Hematopoietic multipotent progenitor cell (in vitro differentiated cells): ENCODE results near the gene MCU. TPM values are rescaled to one million over a fixed set of nuclear protein-coding genes. Genes with fewer than 3 reads are reported as not detected.
A peak's percentile ranks its signal among the peaks of the same experiment; 100 is the strongest.
"Not testable (repeated sequence)": the region's sequence is repeated elsewhere in the genome, so short reads cannot be mapped to it uniquely, and the experiment has no call there.

ENCODE experiments used
- DNase-seq, 3 donors: peaks; one replicate each; pipeline ENCODE4 v3.0.0-alpha.2; 2011 to 2015; ENCODE audit warnings: low read depth in 2 of 3, low spot score in 2 of 3
- total RNA-seq: library from RNA; depleted of rRNA; stranded (reverse); fragments of >200 nt; gene quantifications from one replicate; pipeline ENCODE4 v1.2.3, GENCODE V29; 2012

The MCU gene
- total RNA-seq, 1 donor = 16.7 TPM

DNA sequence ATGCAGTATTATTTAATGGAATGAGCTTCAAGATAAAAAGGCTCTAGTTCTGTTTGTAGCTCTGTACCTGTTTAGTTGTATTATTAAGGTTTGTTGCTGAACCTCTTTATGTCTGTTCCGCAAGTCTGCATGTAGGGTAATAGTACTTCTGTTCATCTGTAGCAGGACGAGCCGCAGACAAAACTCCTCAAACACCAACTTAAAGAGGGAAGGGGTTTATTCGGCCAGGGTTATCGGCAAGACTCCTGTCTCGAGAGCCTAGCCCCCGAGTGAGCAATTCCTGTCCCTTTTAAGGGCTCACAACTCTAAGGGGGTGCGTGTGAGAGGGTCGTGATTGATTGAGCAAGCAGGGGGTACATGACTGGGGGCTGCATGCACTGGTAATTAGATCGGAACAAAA, 67.0 kb downstream of the MCU start:
- DNase-seq = not testable (repeated sequence)

DNA sequence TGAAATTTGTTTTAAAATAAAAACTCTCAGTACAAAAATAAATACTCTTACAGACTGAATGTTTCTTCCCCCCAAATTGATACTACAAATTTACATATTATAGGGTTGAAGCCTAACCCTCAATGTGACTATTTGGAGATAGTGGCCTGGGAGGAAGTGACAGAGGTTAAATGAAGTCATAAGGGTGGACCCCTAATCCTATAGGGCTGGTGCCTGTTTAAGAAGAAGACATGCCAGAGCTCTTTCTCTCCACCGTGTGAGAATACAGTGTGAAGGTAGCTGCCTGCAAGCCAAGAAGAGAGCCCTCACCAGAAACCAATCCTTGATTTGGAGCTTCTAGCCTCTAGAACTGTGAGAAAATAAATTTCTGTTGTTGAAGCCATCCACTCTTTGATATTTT, 67.6 kb downstream of the MCU start:
- no peak for DNase-seq

DNA sequence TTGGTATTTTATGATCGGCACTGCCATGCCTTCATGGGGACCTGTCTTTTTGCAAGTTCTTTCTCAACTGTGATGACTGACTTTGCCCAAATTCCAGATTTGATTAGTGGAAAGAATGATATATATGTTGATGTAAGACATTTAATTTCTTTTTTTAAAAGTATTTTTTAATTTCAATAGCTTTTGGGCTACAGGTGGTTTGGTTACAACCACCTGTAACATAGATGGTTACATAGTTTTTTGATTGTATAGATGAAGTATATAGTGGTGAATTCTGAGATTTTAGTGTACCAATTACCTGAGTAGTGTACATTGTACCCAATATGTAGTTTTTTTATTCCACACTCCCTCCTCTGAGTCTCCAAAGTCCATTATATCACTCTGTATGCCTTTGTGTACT, 69.6 kb downstream of the MCU start:
- DNase-seq = no peak

DNA sequence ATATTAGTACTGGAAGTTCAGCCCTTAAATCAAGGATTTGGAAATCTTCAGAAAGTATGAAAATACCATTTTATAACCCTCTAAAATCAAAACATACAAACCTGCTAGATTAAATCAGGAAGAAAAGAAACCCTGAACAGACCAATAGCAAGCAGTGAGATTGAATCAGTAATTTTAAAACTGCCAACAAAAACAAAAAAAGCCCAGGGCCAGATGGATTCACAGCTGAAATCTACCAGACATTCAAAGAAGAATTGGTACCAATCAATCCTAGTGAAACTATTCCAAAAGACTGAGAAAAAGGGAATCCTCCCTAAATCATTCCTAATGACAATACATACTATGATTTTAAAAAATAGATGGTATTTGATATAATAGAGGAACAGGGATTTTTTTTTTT, 70.1 kb downstream of the MCU start:
- DNase-seq = no peak

DNA sequence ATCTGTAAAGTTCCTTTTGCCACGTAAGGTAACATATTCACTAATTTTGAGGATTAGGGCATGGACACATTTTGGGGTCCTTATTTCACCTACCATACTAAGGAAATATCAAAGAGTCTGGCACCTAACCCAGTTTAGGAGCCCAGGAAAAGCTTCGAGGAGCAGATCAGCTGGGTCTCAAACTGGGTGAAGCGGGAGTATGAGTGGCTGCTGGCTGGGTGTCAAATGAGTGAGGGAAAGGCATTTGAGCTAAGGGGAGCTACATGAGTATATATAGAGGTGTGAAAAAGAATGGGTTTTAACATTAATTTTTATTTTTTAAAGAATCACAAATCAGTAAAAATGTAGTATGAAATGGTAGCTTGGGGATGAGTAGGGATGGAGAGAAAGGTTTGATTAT, 71.3 kb downstream of the MCU start:
- no peak for DNase-seq

DNA sequence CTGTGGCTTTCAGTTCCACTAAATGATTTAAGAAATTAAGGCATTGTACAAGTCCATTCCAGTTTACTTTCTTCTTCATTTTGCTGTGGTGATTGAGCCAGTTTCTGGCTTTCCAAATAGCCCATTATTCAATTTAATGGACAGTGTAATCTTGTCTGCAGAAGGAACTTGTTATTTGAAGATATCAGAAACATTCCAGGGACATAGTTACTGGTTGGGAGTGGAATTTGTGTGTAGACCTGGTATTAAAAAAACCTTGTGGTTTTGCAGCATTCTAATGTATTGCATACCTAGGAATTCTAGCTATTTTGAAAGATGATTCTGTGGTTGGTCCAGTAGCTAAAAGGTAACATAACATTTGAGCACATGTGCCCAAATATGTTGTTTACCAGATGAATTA, 72.2 kb downstream of the MCU start:
- no peak for DNase-seq

DNA sequence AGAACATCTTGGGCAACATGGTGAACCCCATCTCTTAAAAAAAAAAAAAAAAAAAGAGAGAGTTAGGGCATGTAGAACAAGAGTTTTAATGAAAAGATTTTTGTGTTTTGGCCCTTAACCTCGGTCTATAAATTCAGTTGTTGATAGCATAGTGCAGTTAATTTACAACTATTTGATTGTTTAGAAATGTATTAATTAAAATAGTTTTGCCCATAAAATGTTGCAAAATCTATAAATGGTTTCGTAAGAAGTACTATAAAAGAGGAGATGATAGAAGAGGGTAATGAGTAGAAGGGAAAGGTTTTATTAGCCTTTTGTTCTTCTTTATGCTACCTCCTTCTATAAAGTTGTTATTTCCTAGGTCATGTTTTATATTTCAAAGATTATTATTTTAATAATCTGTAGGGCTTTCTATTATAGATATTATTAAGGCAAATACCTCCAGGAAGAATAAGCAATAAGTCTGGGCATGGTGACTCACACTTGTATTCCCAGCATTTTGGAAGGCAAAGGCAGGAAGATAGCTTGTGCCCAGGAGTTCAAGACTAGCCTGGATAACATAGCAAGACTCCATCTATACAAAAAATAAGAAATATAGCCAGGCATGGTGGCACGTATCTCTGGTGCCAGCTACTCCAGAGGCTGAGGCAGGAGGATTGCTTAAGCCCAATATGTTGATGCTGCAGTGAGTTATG, 73.3 kb downstream of the MCU start:
- no peak for DNase-seq

DNA sequence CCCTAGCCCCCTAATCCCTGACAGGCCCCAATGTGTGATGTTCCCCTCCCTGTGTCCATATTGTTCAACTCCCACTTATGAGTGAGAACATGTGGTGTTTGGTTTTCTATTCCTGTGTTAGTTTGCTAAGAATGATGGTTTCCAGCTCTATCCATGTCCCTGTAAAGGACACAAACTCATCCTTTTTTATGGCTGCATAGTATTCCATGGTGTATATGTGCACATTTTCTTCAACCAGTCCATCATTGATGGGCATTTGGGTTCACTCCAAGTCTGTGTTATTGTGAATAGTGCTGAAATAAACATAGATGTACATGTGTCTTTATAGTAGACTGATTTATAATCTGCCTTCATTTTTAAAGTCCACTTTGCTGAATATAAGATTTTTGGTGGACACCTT, 79.3 kb downstream of the MCU start:
- DNase-seq = peak in 1 of 3 donors; percentile 4

DNA sequence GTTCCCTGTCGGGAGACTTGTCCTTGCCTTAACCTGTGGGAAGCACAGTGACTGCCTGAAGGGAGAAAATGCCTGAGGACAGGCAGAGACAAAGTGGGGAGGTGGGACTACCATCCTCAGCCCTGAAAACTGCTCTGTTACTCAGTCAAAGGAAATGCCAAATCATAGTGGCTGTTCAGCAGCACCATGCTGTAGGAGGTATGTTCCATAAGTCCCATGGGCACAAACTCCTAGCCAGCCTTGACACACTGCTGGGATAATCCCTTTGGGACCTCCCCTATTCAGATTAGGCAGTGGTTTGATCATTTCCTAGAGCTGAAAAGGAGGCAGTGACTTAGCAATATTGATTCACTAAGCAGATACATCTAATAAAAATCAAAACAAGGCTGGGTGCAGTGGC, 80.1 kb downstream of the MCU start:
- DNase-seq = no peak

DNA sequence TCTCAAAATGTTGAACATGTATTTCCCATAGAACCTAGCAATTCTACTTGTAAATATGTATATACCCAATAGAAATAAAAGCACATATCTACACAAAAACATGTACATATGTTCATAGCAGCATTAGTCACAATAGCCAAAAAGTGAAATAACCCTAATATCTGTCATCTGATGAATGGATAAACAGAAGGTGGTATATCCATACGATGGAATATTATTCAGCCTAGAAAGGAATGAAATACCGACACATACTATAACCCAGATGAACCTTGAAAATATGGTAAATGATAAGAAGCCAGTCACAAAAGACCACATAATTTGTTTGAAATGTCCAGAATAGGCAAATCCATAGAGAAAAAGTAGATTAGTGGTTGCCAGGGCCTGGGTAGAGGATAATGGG, 87.9 kb downstream of the MCU start:
- DNase-seq = no peak

DNA sequence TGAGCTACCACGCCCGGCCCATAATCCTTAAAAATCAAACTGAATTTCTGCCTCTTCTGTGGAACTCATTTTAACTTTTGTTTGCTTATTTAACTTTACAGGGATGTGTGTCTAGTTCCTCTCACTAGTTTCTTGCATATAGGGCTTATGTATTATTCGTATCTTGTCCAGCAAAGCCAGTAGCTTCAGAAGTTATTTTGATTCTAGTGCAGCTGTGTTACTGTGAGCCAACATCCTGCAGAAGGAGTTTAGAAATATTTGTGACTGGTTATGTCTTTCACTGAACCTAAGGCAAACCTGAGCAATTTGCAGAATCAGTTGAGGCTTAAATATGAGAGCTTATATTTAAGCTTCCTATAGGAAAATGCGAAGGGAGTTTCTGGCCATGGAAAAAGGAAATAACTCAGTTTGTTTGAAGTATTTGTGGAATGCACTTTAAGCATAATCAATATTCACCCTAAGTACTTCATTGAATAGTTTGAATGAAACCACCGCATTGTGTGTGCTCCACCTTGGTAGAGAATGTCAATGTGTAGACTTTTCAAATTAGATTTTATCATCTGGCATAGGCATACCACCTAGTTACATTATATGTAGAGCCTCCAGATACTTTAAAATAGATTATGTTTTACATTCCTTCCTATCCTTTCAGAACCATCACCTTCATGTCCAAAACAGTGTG, 90.8 kb downstream of the MCU start:
- DNase-seq = no peak

DNA sequence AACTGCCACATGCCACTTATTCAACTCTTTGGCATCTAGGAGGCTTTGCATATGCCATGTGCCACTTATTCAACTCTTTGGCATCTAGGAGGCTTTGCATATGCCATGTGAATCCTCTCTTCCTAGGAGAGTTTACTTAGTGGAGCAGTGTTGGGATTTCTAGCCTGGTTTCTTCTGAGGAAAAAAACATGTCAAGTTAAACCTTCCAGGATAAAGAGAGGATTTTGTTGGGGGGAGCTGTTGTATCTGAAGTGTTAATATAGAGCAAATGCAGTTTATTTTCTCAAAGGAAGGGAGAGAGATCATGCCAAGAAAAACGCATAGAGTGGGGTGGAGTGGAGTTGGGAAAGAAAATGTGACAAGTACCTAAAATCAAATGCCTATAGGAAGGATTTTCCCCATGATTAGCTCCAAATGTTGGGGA, 91.5 kb downstream of the MCU start:
- DNase-seq = no peak

DNA sequence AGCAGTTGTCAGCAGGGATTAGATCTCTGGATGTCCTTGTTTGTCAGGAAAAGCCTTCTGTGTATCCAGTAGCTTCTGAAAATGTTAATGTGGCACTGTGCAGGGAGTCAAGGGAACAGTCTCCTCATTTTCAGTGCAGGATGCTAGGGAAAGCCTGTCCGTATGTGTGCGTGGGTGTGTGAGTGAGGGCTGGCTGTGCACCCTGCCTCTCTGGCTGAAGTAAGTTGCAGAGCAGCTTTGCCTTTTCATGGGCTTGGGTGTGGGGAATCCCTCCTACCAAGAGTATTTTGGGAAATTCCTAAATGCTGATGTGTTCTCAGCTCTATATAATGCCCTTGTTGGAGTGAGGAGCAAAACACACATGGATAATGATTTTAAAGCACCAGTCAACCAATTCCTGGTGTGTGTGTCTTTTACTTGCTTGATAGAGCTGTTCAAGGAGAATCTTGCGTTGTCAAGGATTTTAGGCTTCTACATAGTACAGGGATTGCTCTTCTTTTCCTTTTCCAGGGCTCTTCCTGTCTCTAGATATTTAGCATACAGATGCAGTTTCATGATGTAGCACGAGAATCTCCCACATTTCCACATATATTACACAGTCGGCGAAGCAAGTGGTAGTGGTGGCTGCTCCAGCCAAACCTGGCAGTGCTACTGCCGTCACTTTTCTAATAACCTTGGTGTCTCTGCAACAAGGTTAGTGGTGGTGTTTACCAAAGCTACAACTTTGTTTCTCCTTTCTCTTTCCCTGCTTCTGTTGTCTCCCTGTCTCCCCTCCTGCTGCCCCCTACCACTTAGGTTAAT, 92.8 kb downstream of the MCU start:
- DNase-seq = no peak

DNA sequence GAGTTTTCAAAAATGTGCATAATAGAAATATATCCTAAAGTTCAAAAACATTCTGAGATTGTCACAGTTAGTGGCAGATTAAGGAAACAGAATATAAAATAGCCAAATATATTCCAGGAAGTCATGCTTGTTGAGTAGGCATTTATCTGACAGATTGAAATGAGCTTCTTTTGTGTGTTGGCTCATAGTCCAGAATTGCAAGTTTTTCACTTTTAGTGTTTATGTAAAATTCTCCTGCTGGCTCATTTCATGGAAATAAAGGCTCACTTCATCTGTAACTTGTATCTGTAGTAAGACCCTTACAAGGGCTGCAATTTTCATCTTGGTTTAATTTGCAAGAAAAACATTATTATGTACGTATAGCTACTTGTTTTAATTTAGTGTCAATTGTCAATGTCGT, 93.5 kb downstream of the MCU start:
- no peak for DNase-seq

DNA sequence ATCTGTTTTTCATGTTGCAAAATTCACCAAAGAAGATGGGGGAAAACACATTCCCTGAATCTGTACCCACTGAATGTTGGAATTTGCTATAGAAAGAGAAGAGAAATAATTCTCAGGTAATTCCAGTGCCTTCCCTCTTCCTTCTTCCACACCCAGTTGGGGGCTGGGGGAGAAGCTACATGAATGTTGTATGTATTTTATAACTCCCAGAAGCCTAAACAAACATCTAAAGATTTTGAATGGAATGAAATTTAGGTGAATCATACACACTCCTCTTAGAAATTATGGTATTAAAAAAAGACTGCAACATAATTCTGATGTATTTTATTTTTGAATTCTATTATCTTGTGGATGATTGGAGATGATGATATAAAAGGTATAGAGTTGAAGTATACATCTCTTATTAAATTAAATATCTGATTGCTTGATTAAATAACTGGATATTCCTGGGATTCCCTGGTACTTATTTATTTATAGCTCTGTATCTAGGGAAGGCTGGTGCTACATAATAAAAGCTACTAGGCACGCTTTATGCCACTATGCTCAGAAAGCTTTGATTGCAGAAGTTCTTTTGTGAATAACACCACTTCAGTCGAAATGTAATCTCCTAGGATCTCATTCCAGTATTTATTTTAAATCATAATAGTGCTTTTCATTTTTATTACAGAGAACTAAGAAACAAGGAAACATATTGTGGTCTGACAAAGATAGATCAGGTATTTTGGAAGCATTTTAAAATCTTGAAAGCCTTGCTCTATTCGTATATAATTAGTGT, 98.5 kb downstream of the MCU start:
- DNase-seq = no peak

DNA sequence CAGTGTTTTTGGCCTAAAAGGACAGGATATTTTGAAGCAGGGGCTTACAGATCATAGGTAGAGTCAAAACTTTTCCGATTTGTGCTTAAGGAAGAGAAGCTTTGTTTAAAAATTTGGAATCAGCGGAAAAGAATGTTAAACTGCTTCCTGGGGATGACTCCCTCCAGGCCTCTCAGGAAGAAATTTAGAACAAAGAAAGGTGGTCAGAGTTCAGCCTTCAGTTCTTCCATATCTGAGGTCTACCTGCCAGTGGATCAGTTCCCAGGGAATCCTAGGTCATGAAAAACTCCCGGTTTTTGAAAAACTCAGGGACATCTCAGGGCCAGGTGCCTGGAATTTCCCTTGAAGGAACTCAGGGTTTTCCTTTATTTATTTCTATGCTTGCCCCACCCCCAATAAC, 100.3 kb downstream of the MCU start:
- no peak for DNase-seq

DNA sequence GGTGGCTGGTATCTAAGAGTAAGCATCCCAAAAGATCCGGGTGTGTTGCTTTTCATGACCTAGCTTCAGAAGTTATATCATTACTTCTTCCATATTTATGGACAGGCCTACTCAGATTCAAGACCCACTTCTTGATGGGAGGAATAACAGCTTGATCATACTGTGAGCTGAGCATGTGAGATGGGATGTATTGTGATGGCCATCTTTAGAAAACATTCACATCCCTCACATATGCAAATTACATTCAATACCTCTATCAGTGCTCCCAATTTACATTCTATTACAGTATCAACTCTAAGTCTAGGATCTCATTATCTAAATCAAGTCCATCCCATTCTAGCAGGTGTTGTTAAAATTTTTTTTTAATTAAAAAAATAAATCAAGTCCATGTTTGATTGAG, 101.8 kb downstream of the MCU start:
- no peak for DNase-seq

DNA sequence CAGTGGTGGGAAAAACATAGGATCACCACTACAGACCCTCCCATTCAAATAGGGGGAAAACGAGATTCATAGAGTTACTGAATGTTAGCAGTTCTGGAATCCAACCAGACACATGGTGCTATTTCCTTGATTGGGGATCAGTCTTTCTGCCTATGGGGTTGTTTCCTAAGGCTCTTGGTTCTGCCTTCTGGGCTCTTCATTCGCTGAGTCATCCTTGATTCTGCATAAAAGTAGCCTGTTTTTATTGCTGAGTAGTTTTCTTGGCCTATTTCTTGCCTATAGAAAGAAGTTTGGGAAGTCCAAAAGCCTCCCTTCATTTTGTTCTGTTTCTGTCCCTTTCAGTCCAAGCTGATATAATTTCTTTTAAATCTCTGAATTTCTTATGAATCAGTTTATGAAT, 102.3 kb downstream of the MCU start:
- no peak for DNase-seq

DNA sequence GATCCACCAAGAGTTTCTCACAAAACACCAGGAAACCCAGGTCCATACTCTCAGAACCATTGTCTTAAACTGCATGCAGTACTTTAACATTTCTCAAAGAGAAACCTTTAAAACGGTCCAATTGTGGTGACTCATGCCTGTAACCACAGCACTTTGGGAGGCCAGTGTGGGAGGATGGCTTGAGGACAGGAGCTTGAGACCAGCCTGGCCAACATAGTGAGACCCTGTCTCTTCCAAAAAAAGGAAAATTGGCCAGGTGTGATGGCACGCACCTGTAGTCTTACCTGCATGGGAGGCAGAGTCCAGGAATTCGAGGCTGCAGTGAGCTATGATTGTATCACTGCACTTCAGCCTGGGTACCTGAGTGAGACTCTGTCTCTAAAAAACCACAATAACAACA, 104.1 kb downstream of the MCU start:
- peak in 1 of 3 donors; percentile 8 for DNase-seq

DNA sequence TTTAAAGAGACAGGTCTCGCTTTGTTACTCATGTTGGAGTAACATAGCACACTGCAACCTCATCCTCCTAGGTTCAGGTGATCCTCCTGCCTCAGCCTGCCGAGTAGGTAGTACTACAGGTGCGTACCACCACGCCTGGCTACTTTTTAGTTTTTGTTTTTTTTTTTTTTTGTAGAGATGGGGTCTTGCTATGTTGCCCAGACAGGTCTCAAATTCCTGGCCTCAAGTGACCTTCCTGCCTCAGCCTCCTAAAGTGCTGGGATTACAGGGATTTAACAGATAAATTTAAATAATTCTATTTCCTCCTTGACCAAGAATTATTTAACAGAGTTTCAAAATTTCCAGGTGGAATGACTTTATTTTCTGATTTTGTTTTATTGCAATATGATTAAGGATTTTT, 104.6 kb downstream of the MCU start:
- DNase-seq = no peak
